Kidney (tissue), 14 donors: ENCODE data around the gene LAMTOR4. TPM values are rescaled to one million over a fixed set of nuclear protein-coding genes. Genes with fewer than 3 reads are reported as not detected.
A peak's percentile ranks its signal among the peaks of the same experiment; 100 is the strongest.

Experiments
- DNase-seq, 5 donors: peaks; one replicate each; pipeline ENCODE4 v3.0.0-alpha.2; 2013 to 2020
- FAIRE-seq: peaks from 2 replicates; lab custom pipeline; 2012; peaks lifted over from hg19 to GRCh38; lab: Jason Lieb, UNC
- H3K27ac ChIP-seq, 2 donors: one replicate each; pipeline ENCODE4 v1.7.0; 2013; ENCODE audit warnings: low read depth in 2 of 2, low read length in 2 of 2, inconsistent platforms in 1 of 2
- H3K27me3 ChIP-seq: one replicate; pipeline ENCODE4 v1.7.1; 2013; ENCODE audit warnings: low read length, inconsistent platforms; ENCODE audit not compliant: control insufficient read depth, insufficient read depth
- H3K36me3 ChIP-seq, 3 donors: one replicate each; pipeline versions ENCODE4 v1.7.0 to v1.7.1; 2013; ENCODE audit warnings: low read length in 3 of 3, control low read depth in 1 of 3, inconsistent platforms in 1 of 3; ENCODE audit not compliant: insufficient read depth in 3 of 3, control insufficient read depth in 2 of 3
- H3K4me1 ChIP-seq, 3 donors: one replicate each; pipeline versions ENCODE4 v1.7.0 to v1.7.1; 2013; ENCODE audit warnings: low read length in 3 of 3, inconsistent platforms in 1 of 3, low read depth in 1 of 3; ENCODE audit not compliant: control insufficient read depth in 2 of 3, insufficient read depth in 2 of 3
- H3K4me3 ChIP-seq, 3 donors: one replicate each; pipeline versions ENCODE4 v1.7.0 to v1.8.1; 2013; ENCODE audit warnings: low read length in 3 of 3, control low read depth in 1 of 3, inconsistent platforms in 1 of 3
- H3K9ac ChIP-seq, 3 donors: one replicate each; pipeline versions ENCODE4 v1.7.0 to v1.7.1; 2013; ENCODE audit warnings: low read length in 3 of 3, control low read depth in 1 of 3, inconsistent platforms in 1 of 3
- H3K9me3 ChIP-seq, 3 donors: one replicate each; pipeline versions ENCODE4 v1.7.0 to v1.7.1; 2013; ENCODE audit warnings: low read length in 3 of 3, control low read depth in 1 of 3, inconsistent platforms in 1 of 3; ENCODE audit not compliant: control insufficient read depth in 2 of 3, insufficient read depth in 1 of 3
- intact Hi-C: fragments of 100-400 bp; cut with DNase I; formaldehyde crosslinking; loops from one replicate; pipeline ENCODE4 v1.11.1; 2022
- polyA plus RNA-seq: library from polyadenylated mRNA; stranded (reverse); fragments of 350-450 nt; fragmentation: Illumina TruSeq; extraction: RNeasy Lipid Tissue Mini Kit (QIAGEN cat#74804); gene quantifications from one replicate; pipeline ENCODE4 v1.2.3, GENCODE V29; 2014; ENCODE audit warnings: low read depth, low replicate concordance; ENCODE audit not compliant: insufficient read depth
- total RNA-seq: library from RNA; stranded (reverse); fragmentation: NEBNext Ultra II Directional; extraction: Animal tissue kit (Norgen Biotek cat#: 25700); gene quantifications from one replicate; pipeline ENCODE4 v1.2.1, GENCODE V29; 2021
- TF ChIP-seq, protein P1 (sequence below): IDR thresholded peaks from 3 replicates; pipeline ENCODE4 v1.5.1; 2012; ENCODE audit warnings: mild to moderate bottlenecking, moderate library complexity, borderline replicate concordance; ENCODE audit not compliant: insufficient read depth; ENCODE audit errors: extremely low read depth
- donor health status: control.
- donor health status: control.
- donor health status: control.
- donor health status: control.
- donor health status: control.
- donor health status: DM: yes; HTN: yes; CAD: no.
- donor health status: Normal renal cell carcinoma (clear cell type).

Gene LAMTOR4
- total and polyA plus RNA-seq, 2 donors from 2014 or later = 122 to 470 TPM

DNA sequence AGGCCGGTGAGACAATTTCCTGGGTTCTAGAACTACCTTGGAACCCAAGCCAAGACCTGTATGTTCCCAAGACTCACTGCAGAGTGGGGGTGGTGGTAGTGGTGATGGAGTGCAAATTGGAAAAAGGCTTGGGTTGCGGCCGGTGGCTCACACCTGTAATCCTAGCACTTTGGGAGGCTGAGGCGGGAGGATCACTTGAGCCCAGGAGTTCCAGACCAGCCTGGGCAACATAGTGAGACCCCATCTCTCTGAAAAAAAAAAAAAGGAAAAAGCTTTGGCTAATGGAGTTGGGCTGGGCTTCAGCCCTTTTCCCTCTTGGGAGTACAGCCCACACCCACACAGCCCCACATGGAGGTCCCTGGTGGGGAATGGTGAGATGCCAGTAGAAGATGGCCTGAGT lies 43.2 kb upstream of the LAMTOR4 start:
- Histone ChIP-seq H3K4me1 (no peaks in the 10 kb centered on the region), H3K36me3 (peaks cover 0 to 20% (median 2%) of the 10 kb centered on the region in 3 donors)

DNA sequence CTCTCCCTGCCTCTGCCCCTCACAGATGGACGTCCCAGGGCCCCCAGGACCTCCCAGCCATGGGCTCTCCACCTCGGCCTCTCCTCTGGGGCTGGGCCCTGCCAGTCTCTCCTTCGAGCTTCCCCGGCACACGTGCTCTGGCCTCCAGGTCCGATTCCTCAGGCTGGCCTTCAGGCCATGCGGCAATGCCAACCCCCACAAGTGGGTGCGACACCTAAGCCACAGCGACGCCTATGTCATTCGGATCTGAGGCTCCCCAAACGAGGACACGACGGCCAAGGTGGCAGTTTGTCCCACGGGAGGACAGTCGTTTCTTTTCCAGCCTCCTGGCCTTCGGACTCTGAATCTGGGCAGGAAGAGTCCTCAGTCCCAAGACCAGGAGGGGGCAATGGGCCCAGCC lies 42.1 kb upstream of the LAMTOR4 start:
- intact Hi-C loops = no loop called here
- Histone ChIP-seq H3K4me1 (no peaks in the 10 kb centered on the region), H3K36me3 (peaks cover 0 to 20% (median 7%) of the 10 kb centered on the region in 3 donors), H3K27ac (no peak overlapping the region), H3K9ac (no peak overlapping the region), H3K4me3 (no peak overlapping the region), H3K9me3 (no peaks in the 10 kb centered on the region), H3K27me3 (no peaks in the 10 kb centered on the region)
- FAIRE-seq (no peak), DNase-seq (peak in 1 of 5 donors; percentile 65)
- TF ChIP-seq, protein P1, sequence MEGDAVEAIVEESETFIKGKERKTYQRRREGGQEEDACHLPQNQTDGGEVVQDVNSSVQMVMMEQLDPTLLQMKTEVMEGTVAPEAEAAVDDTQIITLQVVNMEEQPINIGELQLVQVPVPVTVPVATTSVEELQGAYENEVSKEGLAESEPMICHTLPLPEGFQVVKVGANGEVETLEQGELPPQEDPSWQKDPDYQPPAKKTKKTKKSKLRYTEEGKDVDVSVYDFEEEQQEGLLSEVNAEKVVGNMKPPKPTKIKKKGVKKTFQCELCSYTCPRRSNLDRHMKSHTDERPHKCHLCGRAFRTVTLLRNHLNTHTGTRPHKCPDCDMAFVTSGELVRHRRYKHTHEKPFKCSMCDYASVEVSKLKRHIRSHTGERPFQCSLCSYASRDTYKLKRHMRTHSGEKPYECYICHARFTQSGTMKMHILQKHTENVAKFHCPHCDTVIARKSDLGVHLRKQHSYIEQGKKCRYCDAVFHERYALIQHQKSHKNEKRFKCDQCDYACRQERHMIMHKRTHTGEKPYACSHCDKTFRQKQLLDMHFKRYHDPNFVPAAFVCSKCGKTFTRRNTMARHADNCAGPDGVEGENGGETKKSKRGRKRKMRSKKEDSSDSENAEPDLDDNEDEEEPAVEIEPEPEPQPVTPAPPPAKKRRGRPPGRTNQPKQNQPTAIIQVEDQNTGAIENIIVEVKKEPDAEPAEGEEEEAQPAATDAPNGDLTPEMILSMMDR = no peak

More for the DNA sequence above, 43.2 kb upstream of the LAMTOR4 start:
- Histone ChIP-seq H3K9me3 (no peaks in the 10 kb centered on the region), H3K27ac (no peak overlapping the region), H3K9ac (no peak overlapping the region), H3K27me3 (no peaks in the 10 kb centered on the region), H3K4me3 (no peak overlapping the region)
- intact Hi-C loops = no loop called here
- TF ChIP-seq, protein P1 = no peak
- DNase-seq (no peak), FAIRE-seq (no peak)

DNA sequence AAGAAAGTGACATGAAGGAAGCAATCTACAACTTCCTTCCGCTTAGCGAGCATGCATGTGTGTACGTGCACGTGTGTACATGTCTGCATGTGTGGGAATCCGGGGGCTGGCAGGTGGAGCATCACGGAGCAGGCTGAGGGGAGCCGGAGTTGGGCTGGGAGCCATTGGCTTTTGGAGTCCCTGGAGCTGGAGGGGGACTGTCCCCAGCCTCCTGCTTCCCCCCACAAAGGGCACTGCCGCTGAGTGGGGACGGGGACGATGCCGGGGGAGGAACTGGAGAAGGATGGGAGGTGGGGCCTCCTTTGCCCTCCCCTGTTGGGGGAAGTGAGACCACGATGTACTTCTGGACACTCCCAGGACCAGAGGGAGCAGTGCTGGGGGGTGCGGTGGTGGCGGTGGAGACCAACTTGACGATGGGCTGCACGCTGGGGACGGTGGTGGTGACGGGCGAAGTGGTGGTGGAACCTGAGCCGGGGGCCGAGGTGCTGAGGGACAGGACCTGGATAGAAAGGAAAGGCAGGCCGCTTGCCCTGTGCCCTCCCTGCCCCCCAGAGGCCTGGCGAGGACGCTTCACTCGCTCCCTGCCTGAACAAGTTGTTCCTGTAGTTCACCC lies 41.5 kb upstream of the LAMTOR4 start:
- Histone ChIP-seq H3K4me3 (no peak overlapping the region), H3K27ac (no peak overlapping the region), H3K27me3 (no peaks in the 10 kb centered on the region), H3K36me3 (peaks cover 0 to 20% (median 7%) of the 10 kb centered on the region in 3 donors), H3K9me3 (no peaks in the 10 kb centered on the region), H3K9ac (no peak overlapping the region), H3K4me1 (no peaks in the 10 kb centered on the region)
- DNase-seq (peak in 1 of 5 donors; percentile 78), FAIRE-seq (no peak)
- TF ChIP-seq, protein P1 = no peak
- intact Hi-C loops = no loop called here
